Hepatocyte (in vitro differentiated cells): ENCODE results near the gene SDK1. TPM values are rescaled to one million over a fixed set of nuclear protein-coding genes. Genes with fewer than 3 reads are reported as not detected.

ENCODE experiments used
- DNase-seq: peaks from one replicate; pipeline ENCODE4 v3.0.0-alpha.2; 2016; ENCODE audit warnings: low spot score
- H2AFZ ChIP-seq: fragments of 200-600 bp; sonication (generic); 2 replicates; pipeline ENCODE4 v1.6.0; 2016; ENCODE audit warnings: antibody characterized with exemption, mild to moderate bottlenecking
- H3K27ac ChIP-seq: fragments of 200-600 bp; sonication (generic); 2 replicates; pipeline ENCODE4 v1.5.1; 2016; ENCODE audit warnings: mild to moderate bottlenecking
- H3K27me3 ChIP-seq: fragments of 200-600 bp; sonication (generic); 2 replicates; pipeline ENCODE4 v1.6.1; 2016
- H3K36me3 ChIP-seq: fragments of 200-600 bp; sonication (generic); replicated peaks from 2 replicates; pipeline ENCODE4 v1.5.1; 2016; ENCODE audit warnings: low read depth; ENCODE audit not compliant: insufficient read depth
- H3K4me1 ChIP-seq: fragments of 200-600 bp; sonication (generic); 2 replicates; pipeline ENCODE4 v1.5.1; 2016; ENCODE audit warnings: mild to moderate bottlenecking, moderate library complexity; ENCODE audit not compliant: insufficient read depth
- H3K4me2 ChIP-seq: fragments of 200-600 bp; sonication (generic); 2 replicates; pipeline ENCODE4 v1.6.0; 2016
- H3K4me3 ChIP-seq: fragments of 200-600 bp; sonication (generic); 2 replicates; pipeline ENCODE4 v1.5.1; 2016; ENCODE audit warnings: mild to moderate bottlenecking
- H3K79me2 ChIP-seq: fragments of 200-600 bp; sonication (generic); 2 replicates; pipeline ENCODE4 v1.6.0; 2017; ENCODE audit warnings: mild to moderate bottlenecking
- H3K9me2 ChIP-seq: fragments of 200-600 bp; sonication (generic); replicated peaks from 2 replicates; pipeline ENCODE4 v1.6.0; 2017; ENCODE audit warnings: mild to moderate bottlenecking; ENCODE audit not compliant: insufficient read depth
- H3K9me3 ChIP-seq: fragments of 200-600 bp; sonication (generic); 2 replicates; pipeline ENCODE4 v1.5.1; 2016; ENCODE audit warnings: low read depth, mild to moderate bottlenecking
- H4K20me1 ChIP-seq: fragments of 200-600 bp; sonication (generic); 2 replicates; pipeline ENCODE4 v1.6.0; 2016; ENCODE audit warnings: mild to moderate bottlenecking; ENCODE audit not compliant: insufficient read depth, poor library complexity, severe bottlenecking
- CTCF ChIP-seq: fragments of 200-600 bp; sonication (generic); IDR thresholded peaks from 2 replicates; pipeline ENCODE4 v1.5.1; 2016; ENCODE audit warnings: antibody characterized with exemption, mild to moderate bottlenecking; ENCODE audit not compliant: poor library complexity
- EZH2 ChIP-seq: fragments of 200-600 bp; sonication (generic); IDR thresholded peaks from 2 replicates; pipeline ENCODE4 v1.6.1; 2016; ENCODE audit warnings: antibody characterized with exemption, mild to moderate bottlenecking, borderline replicate concordance
- EZH2phosphoT487 ChIP-seq: fragments of 200-600 bp; sonication (generic); IDR thresholded peaks from one replicate; pipeline ENCODE4 v1.6.1; 2018; ENCODE audit warnings: antibody characterized with exemption, mild to moderate bottlenecking, low read depth, moderate library complexity; ENCODE audit not compliant: unreplicated experiment, severe bottlenecking
- WGBS: methylation state at CpG from one replicate; pipeline ENCODE4 v1.1.6; 2016; ENCODE audit warnings: low lambda C conversion rate; ENCODE audit errors: missing lambda C conversion rate; 5-methylcytosine and 5-hydroxymethylcytosine counted together
- polyA plus RNA-seq: library from polyadenylated mRNA; unstranded; fragments of >200 nt; fragmentation: Nextera tagmentation; extraction: Ambion mirVana; gene quantifications from 2 replicates; pipeline ENCODE4 v1.2.1, GENCODE V29; 2016
- total RNA-seq: library from RNA; depleted of rRNA; stranded (reverse); fragments of >200 nt; gene quantifications from 2 replicates; pipeline ENCODE4 v1.2.3, GENCODE V29; 2014

SDK1 gene
- total and polyA plus RNA-seq, 2 experiments from 2014 or later, result 4.3 to 10.0 TPM

- Histone ChIP-seq H3K36me3 (no peaks in the 10 kb centered on the region), H3K9me2 (no peaks in the 10 kb centered on the region), H3K79me2 (no peaks in the 10 kb centered on the region), H4K20me1 (no peaks in the 10 kb centered on the region), H3K9me3 (no peaks in the 10 kb centered on the region), H3K4me3 (no peak overlapping the region), H2AFZ (no peak overlapping the region), H3K27me3 (no peaks in the 10 kb centered on the region), H3K4me1 (no peaks in the 10 kb centered on the region), H3K4me2 (no peak overlapping the region), H3K27ac (no peak overlapping the region)
- 93% methylated on average over 1 of the region's 1 CpG for WGBS
- TF ChIP-seq EZH2, result no peak
- no peak for TF ChIP-seq EZH2phosphoT487
- no peak for TF ChIP-seq CTCF
- DNase-seq, result no peak
These were observed 251.4 kb downstream of the SDK1 start for GRCh38 chr7:3552499-3552898.

- H3K36me3 ChIP-seq, result no peaks in the 10 kb centered on the region
These were observed 257.3 kb downstream of the SDK1 start for GRCh38 chr7:3558400-3558799.

GRCh38 chr7:3559278-3559677 is 258.2 kb downstream of the SDK1 start:
- H3K27me3 ChIP-seq, result no peaks in the 10 kb centered on the region
- peak; percentile 81 for DNase-seq
- H4K20me1 ChIP-seq, result no peaks in the 10 kb centered on the region
- no peaks in the 10 kb centered on the region for H3K9me2 ChIP-seq
- WGBS, result 73% methylated on average over 3 of the region's 3 CpGs
- H3K4me3 ChIP-seq, result no peak overlapping the region
- H3K4me1 ChIP-seq, result peaks cover 18% of the 10 kb centered on the region
- H3K36me3 ChIP-seq, result no peaks in the 10 kb centered on the region
- no peaks in the 10 kb centered on the region for H3K9me3 ChIP-seq
- peak overlapping the region; percentile 36 for H3K4me2 ChIP-seq
- no peaks in the 10 kb centered on the region for H3K79me2 ChIP-seq
- H3K27ac ChIP-seq, result peak overlapping the region; percentile 23
- H2AFZ ChIP-seq, result no peak overlapping the region
- no peak for TF ChIP-seq EZH2

More at GRCh38 chr7:3558400-3558799, 257.3 kb downstream of the SDK1 start:
- Histone ChIP-seq H3K27ac (peak overlapping the region; percentile 23), H3K27me3 (no peaks in the 10 kb centered on the region), H3K79me2 (no peaks in the 10 kb centered on the region), H3K9me2 (no peaks in the 10 kb centered on the region), H3K4me2 (no peak overlapping the region), H2AFZ (no peak overlapping the region), H3K4me1 (peaks cover 18% of the 10 kb centered on the region), H4K20me1 (no peaks in the 10 kb centered on the region), H3K4me3 (no peak overlapping the region), H3K9me3 (no peaks in the 10 kb centered on the region)
- 44% methylated on average over 2 of the region's 2 CpGs for WGBS
- TF ChIP-seq EZH2phosphoT487 (no peak), CTCF (no peak), EZH2 (no peak)
- DNase-seq, result no peak

GRCh38 chr7:3560495-3560894 is 259.4 kb downstream of the SDK1 start:
- no peaks in the 10 kb centered on the region for H3K27me3 ChIP-seq
- TF ChIP-seq CTCF (no peak), EZH2 (no peak), EZH2phosphoT487 (no peak)
- peak overlapping the region; percentile 73 for H3K27ac ChIP-seq

More at GRCh38 chr7:3560495-3560894, 259.4 kb downstream of the SDK1 start:
- Histone ChIP-seq H3K9me3 (no peaks in the 10 kb centered on the region), H3K36me3 (no peaks in the 10 kb centered on the region), H3K9me2 (no peaks in the 10 kb centered on the region), H4K20me1 (no peaks in the 10 kb centered on the region), H3K4me3 (no peak overlapping the region), H3K79me2 (no peaks in the 10 kb centered on the region), H2AFZ (no peak overlapping the region), H3K4me1 (peaks cover 18% of the 10 kb centered on the region), H3K4me2 (no peak overlapping the region)
- 91% methylated on average over 6 of the region's 6 CpGs for WGBS
- DNase-seq, result no peak
